ENCODE results near the gene GNAI3. TPM values are rescaled to one million over a fixed set of nuclear protein-coding genes. Genes with fewer than 3 reads are reported as not detected.

GNAI3 gene
- polyA plus RNA-seq, 1 donor, result 7.5 TPM

DNA sequence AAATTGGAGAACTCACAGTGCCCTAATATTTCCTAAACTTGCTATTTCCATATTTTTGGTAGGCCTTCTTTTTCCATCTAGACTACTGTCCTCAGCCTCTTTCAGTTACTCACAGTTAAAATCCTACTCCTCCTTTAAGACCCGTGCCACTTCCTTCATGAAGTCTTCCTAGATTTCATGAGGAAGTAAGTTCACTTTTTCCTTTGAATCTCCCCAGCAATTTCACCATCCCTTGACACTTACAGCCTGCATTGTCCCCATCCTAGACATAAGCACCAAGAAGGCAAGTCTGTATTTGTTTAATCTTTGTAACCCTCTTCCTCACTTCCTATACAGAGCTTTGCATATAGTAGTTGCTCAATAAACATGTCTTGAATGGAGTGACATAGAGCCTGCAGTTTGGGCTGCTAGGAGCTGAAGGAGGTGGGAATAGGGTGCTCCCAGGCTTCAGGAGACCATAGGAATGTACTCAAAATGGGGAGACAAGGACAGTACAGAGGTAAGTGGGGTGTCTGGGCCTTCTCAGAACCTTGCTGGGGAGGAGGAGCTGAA is 14.0 kb upstream of the GNAI3 start:
- Histone ChIP-seq H3K9me3 (ENCODE audit: control insufficient read depth, low read depth, low read length) (no peaks in the 10 kb centered on the region), H3K4me1 (ENCODE audit: control insufficient read depth, insufficient read depth, low read length) (peaks cover 7% of the 10 kb centered on the region), H3K36me3 (ENCODE audit: control insufficient read depth, insufficient read depth, low read length) (no peaks in the 10 kb centered on the region), H3K4me3 (ENCODE audit: low read length) (no peak overlapping the region), H3K27ac (ENCODE audit: low read length) (no peak overlapping the region), H3K27me3 (ENCODE audit: control insufficient read depth, insufficient read depth, low read length) (no peaks in the 10 kb centered on the region)
- 100% methylated on average over 1 of the region's 1 CpG for WGBS (ENCODE audit: insufficient coverage, low lambda C conversion rate)
- DNase-seq, result no peak

DNA sequence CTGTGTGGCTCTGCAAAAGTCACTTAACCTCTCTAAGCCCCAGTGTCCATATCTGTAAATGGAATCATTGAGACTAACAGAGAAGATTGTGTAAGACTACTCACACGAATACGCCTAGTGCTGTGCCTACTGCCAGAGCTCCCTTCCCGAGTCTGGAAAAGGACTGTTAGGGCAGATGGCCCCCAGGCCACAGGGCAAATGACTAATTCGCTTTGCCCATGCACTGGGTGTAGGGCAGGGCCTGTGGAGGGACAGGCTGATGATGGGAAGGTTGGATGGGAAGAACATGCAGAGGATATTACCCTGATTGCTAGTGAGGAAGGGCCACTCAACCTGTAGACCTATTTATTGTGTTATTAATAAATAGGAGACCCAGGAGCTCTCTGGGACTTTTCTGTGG is 12.9 kb upstream of the GNAI3 start:
- H3K36me3 ChIP-seq (ENCODE audit: control insufficient read depth, insufficient read depth, low read length), result no peaks in the 10 kb centered on the region
- no peak for DNase-seq
- H3K4me3 ChIP-seq (ENCODE audit: low read length), result no peak overlapping the region
- H3K4me1 ChIP-seq (ENCODE audit: control insufficient read depth, insufficient read depth, low read length), result peaks cover 7% of the 10 kb centered on the region
- H3K9me3 ChIP-seq (ENCODE audit: control insufficient read depth, low read depth, low read length), result no peaks in the 10 kb centered on the region
- WGBS (ENCODE audit: insufficient coverage, low lambda C conversion rate), result no CpG with 5 or more reads among the region's 4 CpGs
- H3K27ac ChIP-seq (ENCODE audit: low read length), result no peak overlapping the region
- no peaks in the 10 kb centered on the region for H3K27me3 ChIP-seq (ENCODE audit: control insufficient read depth, insufficient read depth, low read length)

DNA sequence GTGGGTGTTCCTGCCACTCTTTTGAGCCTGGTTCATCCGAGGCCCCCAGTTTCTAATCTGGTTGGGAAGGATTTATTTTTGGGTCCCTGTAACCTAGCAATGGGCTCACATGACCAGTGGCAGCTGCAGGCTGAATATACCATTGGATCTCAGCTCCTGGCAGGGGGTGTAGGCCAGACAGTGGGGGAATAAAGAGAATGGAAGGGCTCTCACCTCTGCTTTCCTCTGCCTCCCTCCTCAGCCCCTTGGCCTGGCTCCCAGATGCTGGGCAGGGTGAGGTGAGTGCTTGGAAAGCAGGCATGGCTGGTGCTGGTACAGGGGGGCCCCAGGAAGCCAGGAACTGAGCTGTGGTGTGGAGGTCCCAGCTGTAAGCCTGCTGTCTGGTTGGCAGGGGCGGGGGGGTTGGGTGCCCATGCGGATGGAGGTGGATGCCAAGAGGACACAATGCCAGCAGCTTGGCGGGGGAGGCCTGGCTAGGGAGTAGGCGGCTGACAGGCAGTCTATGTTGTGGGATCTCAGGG is 12.4 kb upstream of the GNAI3 start:
- WGBS (ENCODE audit: insufficient coverage, low lambda C conversion rate), result no CpG with 5 or more reads among the region's 5 CpGs
- Histone ChIP-seq H3K9me3 (ENCODE audit: control insufficient read depth, low read depth, low read length) (no peaks in the 10 kb centered on the region), H3K27ac (ENCODE audit: low read length) (no peak overlapping the region), H3K4me3 (ENCODE audit: low read length) (no peak overlapping the region), H3K36me3 (ENCODE audit: control insufficient read depth, insufficient read depth, low read length) (no peaks in the 10 kb centered on the region), H3K4me1 (ENCODE audit: control insufficient read depth, insufficient read depth, low read length) (peaks cover 7% of the 10 kb centered on the region), H3K27me3 (ENCODE audit: control insufficient read depth, insufficient read depth, low read length) (no peaks in the 10 kb centered on the region)
- no peak for DNase-seq

DNA sequence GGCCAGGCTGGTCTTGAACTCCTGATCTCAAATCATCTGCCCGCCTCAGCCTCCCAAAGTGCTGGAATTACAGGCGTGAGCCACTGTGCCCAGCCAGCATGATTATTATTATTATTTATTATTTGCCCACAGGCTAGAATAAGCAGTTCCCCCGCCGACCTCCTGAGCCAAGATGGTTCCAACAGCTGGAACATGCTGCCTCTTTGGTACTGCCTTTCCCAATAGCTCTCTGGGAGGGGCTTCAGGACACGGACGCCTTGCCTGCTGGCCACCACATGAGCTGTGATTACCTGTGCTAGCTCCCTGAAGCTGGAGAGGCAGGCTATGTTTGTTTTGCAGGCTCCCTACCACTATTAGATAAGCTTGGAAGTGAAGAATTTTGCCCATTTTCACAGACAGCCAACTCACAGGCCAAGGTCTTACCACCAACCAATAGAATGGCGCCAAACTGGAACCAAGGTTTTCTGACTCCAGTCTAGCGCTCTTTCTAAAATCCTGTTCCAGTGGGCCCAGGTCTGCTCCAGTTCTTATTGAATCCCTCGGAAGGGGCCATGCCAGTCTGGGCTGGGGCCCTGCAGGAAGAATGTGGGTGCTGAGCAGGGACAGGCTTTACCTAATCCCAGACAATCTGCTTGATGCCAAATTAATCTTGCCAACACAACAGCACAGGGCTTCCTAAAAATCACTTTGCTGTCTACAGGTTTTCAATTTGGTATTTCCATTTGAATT is 10.8 kb upstream of the GNAI3 start:
- no CpG with 5 or more reads among the region's 9 CpGs for WGBS (ENCODE audit: insufficient coverage, low lambda C conversion rate)
- Histone ChIP-seq H3K9me3 (ENCODE audit: control insufficient read depth, low read depth, low read length) (no peaks in the 10 kb centered on the region), H3K27ac (ENCODE audit: low read length) (no peak overlapping the region), H3K4me3 (ENCODE audit: low read length) (no peak overlapping the region), H3K27me3 (ENCODE audit: control insufficient read depth, insufficient read depth, low read length) (no peaks in the 10 kb centered on the region), H3K4me1 (ENCODE audit: control insufficient read depth, insufficient read depth, low read length) (peaks cover 2% of the 10 kb centered on the region), H3K36me3 (ENCODE audit: control insufficient read depth, insufficient read depth, low read length) (no peaks in the 10 kb centered on the region)
- DNase-seq, result no peak

DNA sequence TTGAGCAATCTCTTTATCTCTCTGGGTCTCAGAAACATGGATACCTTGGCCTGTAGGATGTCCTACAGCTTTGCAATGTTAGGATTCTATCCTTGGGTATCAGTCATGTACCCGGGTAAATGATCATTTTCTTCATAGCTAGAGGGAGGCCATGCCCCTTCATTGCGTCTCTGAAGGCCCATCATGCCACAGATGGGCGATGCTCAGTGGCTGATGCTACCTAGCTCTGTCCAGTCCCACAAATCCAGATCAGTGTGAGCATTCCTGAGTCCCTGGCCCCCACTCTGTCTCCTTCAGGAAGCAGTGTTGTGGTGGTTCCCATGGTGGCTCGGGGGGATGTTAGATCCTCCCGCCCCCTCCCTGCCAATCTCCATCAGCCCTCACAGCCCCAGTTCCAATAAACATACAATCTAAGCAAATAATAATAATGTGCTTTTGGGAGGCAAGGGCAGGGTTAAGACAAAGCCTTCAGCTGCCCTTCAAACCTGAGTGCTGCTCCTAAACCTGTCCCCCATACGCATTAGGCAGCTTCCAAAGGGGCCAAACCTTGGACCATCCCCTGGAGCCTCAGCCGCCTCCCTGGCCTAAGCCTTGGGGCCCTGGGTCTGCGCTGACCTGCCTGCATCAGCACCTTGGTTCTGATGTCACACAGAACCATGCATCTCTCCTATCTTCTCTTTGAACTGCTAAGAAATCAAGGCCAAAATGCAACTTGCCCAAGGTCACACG is 9.4 kb upstream of the GNAI3 start:
- no peak for DNase-seq
- H3K27me3 ChIP-seq (ENCODE audit: control insufficient read depth, insufficient read depth, low read length), result no peaks in the 10 kb centered on the region
- 0% methylated on average over 1 of the region's 9 CpGs for whole genome bisulfite sequencing (ENCODE audit: insufficient coverage, low lambda C conversion rate)

DNA sequence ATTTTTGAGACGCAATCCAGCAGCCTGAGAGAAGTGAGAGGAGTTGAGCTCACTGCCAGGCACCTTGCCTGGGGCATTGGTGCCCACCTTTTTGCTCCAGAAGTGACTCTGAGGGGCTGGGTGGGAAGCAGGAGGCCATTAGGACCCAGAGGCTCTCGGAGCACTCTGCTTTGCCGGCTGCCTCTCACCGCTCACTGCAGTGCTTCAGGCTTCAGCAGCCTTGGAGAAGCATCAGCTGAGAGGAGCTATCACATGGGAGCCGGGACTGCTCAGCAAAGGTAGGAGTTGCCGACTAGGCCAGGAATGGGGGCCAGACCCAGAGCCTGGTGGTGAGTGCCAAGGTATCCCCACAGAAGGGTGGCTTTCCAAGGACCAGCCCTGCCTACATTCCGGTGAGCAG is 8.7 kb upstream of the GNAI3 start, which contains the start of gene GPR61:
Gene GPR61 (plus strand): TSS at position 197 of the 400 bp plus-strand sequence. CDS start 3,151 bp downstream, outside the sequence.
- H3K36me3 ChIP-seq (ENCODE audit: control insufficient read depth, insufficient read depth, low read length), result no peaks in the 10 kb centered on the region
- H3K4me3 ChIP-seq (ENCODE audit: low read length), result no peak within 1 kb of the TSS
- H3K27me3 ChIP-seq (ENCODE audit: control insufficient read depth, insufficient read depth, low read length), result no peaks in the 10 kb centered on the region
- DNase-seq, result no peak
- no peaks in the 10 kb centered on the region for H3K9me3 ChIP-seq (ENCODE audit: control insufficient read depth, low read depth, low read length)
- no peak within 1 kb of the TSS for H3K27ac ChIP-seq (ENCODE audit: low read length)
- H3K4me1 ChIP-seq (ENCODE audit: control insufficient read depth, insufficient read depth, low read length), result no peaks in the 10 kb centered on the region
- WGBS (ENCODE audit: insufficient coverage, low lambda C conversion rate), result no CpG with 5 or more reads among the region's 7 CpGs

More for the DNA sequence above, 9.4 kb upstream of the GNAI3 start:
- Histone ChIP-seq H3K4me3 (ENCODE audit: low read length) (no peak overlapping the region), H3K4me1 (ENCODE audit: control insufficient read depth, insufficient read depth, low read length) (no peaks in the 10 kb centered on the region), H3K9me3 (ENCODE audit: control insufficient read depth, low read depth, low read length) (no peaks in the 10 kb centered on the region), H3K36me3 (ENCODE audit: control insufficient read depth, insufficient read depth, low read length) (no peaks in the 10 kb centered on the region), H3K27ac (ENCODE audit: low read length) (no peak overlapping the region)

DNA sequence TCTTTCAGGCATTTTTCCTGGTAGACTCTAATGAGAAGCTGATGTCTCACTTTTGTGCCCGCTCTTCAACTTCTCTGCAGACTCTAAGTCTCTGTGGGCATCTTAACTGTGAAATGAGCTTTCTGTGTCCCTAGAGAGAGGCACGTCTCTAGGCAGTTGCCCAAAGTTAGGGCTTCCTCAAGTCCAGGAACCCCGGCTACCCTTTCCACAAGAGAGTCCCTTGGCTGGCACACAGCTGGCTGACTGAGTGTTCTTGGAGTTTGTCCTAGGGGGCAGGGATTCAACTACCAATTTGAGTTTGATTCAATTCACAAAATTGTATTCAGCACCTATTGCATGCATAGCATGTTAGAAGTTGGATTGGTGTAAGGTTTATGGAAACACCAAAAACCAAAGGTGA is 7.3 kb upstream of the GNAI3 start:
- no peaks in the 10 kb centered on the region for H3K4me1 ChIP-seq (ENCODE audit: control insufficient read depth, insufficient read depth, low read length)
- no peaks in the 10 kb centered on the region for H3K9me3 ChIP-seq (ENCODE audit: control insufficient read depth, low read depth, low read length)
- H3K4me3 ChIP-seq (ENCODE audit: low read length), result no peak overlapping the region
- no peak overlapping the region for H3K27ac ChIP-seq (ENCODE audit: low read length)
- no peaks in the 10 kb centered on the region for H3K27me3 ChIP-seq (ENCODE audit: control insufficient read depth, insufficient read depth, low read length)
- DNase-seq, result no peak
- H3K36me3 ChIP-seq (ENCODE audit: control insufficient read depth, insufficient read depth, low read length), result no peaks in the 10 kb centered on the region
- no CpG with 5 or more reads among the region's 3 CpGs for WGBS (ENCODE audit: insufficient coverage, low lambda C conversion rate)

DNA sequence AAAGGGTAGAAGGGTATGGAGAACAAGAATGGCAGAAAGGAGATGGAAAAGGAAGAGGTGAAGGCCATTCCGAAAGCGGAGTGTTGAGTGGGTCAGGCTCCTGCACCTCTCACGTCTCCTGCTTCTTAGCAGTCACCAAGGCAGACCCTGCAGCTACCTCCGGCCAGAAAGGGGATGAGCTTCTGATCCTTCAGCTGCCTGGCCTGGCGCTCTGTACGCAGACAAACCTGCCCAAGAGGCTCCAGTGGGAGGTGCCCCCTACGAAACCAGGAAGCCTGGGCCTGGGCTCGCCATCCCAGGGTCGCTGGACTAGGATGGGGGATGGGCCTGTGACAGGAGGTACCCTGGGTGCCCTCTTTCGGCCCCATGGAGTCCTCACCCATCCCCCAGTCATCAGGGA is 5.8 kb upstream of the GNAI3 start:
- WGBS (ENCODE audit: insufficient coverage, low lambda C conversion rate), result no CpG with 5 or more reads among the region's 10 CpGs
- DNase-seq, result no peak
- Histone ChIP-seq H3K36me3 (ENCODE audit: control insufficient read depth, insufficient read depth, low read length) (no peaks in the 10 kb centered on the region), H3K27me3 (ENCODE audit: control insufficient read depth, insufficient read depth, low read length) (no peaks in the 10 kb centered on the region), H3K9me3 (ENCODE audit: control insufficient read depth, low read depth, low read length) (no peaks in the 10 kb centered on the region), H3K27ac (ENCODE audit: low read length) (no peak overlapping the region), H3K4me3 (ENCODE audit: low read length) (no peak overlapping the region), H3K4me1 (ENCODE audit: control insufficient read depth, insufficient read depth, low read length) (peaks cover 6% of the 10 kb centered on the region)

DNA sequence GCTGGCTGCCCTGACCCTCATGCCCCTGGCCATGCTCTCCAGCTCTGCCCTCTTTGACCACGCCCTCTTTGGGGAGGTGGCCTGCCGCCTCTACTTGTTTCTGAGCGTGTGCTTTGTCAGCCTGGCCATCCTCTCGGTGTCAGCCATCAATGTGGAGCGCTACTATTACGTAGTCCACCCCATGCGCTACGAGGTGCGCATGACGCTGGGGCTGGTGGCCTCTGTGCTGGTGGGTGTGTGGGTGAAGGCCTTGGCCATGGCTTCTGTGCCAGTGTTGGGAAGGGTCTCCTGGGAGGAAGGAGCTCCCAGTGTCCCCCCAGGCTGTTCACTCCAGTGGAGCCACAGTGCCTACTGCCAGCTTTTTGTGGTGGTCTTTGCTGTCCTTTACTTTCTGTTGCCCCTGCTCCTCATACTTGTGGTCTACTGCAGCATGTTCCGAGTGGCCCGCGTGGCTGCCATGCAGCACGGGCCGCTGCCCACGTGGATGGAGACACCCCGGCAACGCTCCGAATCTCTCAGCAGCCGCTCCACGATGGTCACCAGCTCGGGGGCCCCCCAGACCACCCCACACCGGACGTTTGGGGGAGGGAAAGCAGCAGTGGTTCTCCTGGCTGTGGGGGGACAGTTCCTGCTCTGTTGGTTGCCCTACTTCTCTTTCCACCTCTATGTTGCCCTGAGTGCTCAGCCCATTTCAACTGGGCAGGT is 5.0 kb upstream of the GNAI3 start:
- Histone ChIP-seq H3K4me3 (ENCODE audit: low read length) (no peak overlapping the region), H3K27me3 (ENCODE audit: control insufficient read depth, insufficient read depth, low read length) (no peaks in the 10 kb centered on the region), H3K27ac (ENCODE audit: low read length) (no peak overlapping the region), H3K4me1 (ENCODE audit: control insufficient read depth, insufficient read depth, low read length) (peaks cover 6% of the 10 kb centered on the region), H3K9me3 (ENCODE audit: control insufficient read depth, low read depth, low read length) (no peaks in the 10 kb centered on the region), H3K36me3 (ENCODE audit: control insufficient read depth, insufficient read depth, low read length) (no peaks in the 10 kb centered on the region)
- DNase-seq, result no peak
- no CpG with 5 or more reads among the region's 24 CpGs for WGBS (ENCODE audit: insufficient coverage, low lambda C conversion rate)

All from large intestine (tissue), 3 donors.